NB4 (cell line): ENCODE measurements around the gene KRTAP5-2.

ENCODE experiments used
- POLR2A ChIP-seq: IDR thresholded peaks from 2 replicates; pipeline ENCODE4 v1.6.1; 2011; ENCODE audit warnings: mild to moderate bottlenecking; ENCODE audit not compliant: insufficient read length; ENCODE audit errors: extremely low read depth
- TF ChIP-seq, protein P1 (sequence below): IDR thresholded peaks from one replicate; pipeline ENCODE4 v1.5.1; 2012; ENCODE audit warnings: low read depth, low read length
- TF ChIP-seq, protein P2 (sequence below): IDR thresholded peaks from 2 replicates; pipeline ENCODE4 v1.6.1; 2011; ENCODE audit warnings: low read depth, low read length

DNA sequence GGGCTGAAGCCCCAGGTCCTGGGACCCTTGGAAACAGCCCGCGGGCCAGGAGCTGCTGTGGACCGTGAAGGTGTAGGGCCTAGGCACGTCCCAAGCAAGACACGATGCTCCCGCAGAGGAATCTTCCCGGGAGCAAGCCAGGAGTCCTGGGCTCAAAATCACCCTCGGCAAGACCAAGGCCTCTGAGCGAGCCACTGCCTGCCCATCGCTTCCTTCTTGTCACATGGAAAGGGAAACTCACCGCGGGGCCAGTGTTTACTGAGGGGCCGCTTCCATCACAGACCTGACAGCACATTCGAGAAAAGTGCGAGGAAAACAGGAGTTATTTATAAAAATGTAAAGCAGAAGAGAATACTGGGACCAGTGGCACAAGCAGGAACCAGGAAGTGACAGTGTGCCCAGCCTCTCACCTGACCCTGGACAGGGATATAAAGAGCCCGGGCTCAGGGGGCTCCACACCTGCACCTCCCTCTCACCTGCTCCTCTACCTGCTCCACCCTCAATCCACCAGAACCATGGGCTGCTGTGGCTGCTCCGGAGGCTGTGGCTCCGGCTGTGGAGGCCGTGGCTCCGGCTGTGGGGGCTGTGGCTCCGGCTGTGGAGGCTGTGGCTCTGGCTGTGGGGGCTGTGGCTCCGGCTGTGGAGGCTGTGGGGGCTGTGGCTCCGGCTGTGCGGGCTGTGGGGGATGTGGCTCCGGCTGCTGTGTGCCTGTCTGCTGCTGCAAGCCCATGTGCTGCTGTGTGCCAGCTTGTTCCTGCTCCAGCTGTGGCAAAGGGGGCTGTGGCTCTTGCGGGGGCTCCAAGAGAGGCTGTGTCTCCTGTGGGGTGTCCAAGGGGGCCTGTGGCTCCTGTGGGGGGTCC lies 31.5 kb upstream of the KRTAP5-2 start, which contains the start of gene KRTAP5-5:
- no peak for TF ChIP-seq POLR2A
- TF ChIP-seq, protein P1, sequence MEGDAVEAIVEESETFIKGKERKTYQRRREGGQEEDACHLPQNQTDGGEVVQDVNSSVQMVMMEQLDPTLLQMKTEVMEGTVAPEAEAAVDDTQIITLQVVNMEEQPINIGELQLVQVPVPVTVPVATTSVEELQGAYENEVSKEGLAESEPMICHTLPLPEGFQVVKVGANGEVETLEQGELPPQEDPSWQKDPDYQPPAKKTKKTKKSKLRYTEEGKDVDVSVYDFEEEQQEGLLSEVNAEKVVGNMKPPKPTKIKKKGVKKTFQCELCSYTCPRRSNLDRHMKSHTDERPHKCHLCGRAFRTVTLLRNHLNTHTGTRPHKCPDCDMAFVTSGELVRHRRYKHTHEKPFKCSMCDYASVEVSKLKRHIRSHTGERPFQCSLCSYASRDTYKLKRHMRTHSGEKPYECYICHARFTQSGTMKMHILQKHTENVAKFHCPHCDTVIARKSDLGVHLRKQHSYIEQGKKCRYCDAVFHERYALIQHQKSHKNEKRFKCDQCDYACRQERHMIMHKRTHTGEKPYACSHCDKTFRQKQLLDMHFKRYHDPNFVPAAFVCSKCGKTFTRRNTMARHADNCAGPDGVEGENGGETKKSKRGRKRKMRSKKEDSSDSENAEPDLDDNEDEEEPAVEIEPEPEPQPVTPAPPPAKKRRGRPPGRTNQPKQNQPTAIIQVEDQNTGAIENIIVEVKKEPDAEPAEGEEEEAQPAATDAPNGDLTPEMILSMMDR: no peak
- TF ChIP-seq, protein P2, sequence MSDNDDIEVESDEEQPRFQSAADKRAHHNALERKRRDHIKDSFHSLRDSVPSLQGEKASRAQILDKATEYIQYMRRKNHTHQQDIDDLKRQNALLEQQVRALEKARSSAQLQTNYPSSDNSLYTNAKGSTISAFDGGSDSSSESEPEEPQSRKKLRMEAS: no peak
